HUDEP-2 (cell line): ENCODE data around the gene MRRF.

Source experiments
- DNase-seq, 76 experiments: peaks; one replicate each; lab custom pipeline; 2025; ENCODE audit not compliant: unreplicated experiment in 76 of 76; lab: John Stamatoyannopoulos, UW

MRRF gene

GRCh38 chr9:122228191-122228567 is 36.5 kb upstream of the MRRF start:
- DNase-seq = no peak

DNA sequence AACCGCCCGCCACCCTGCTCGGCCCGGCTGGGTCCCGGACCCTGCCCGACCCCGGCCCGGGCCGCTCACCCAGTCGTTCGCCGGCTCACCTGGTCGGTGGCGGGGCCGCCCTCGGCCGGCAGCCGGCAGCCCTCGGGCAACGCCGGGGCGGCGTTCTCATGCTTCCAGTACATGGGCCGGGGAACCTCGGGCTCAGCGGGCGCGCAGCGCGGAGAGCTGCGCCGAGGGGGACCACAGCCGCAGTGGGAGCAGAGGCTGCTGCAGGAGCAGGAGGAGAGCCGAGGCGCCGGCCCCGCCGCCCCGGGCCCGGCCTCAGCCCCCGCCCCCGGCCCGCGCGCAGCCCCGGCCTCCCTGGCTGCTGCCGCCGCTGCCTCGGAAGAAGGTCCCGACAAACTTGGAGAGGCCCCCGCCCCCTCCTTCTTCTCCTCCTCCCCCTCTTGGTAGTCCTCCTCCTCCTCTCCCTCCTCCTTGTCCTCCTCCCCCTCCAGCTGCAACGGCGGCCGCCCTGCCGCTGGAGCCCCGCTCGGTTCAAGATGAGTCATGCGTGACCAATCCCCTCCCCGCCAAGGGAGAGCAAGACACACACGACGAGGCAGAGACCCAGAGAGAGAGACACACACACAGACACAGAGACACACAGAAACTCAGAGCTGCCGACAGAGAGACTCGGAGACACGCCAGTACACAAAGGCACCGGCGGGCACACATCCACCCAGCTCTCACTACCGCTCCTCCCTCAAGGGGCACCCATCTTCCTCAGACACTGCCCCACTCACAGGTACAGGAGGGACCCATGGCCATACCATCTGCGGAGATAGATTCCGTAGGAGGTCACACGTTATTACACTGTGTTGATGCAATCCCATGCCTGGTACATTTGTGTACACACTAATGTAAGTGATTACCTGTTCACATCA is 35.9 kb upstream of the MRRF start, which contains the start of gene LHX6:
TSS of gene LHX6 (minus strand) at position 390 of the 917 bp plus-strand sequence. CDS start at position 173, 217 bp downstream.
- peak in 1 of 76 experiments; percentile 12 for DNase-seq

- no peak for DNase-seq
Measured at GRCh38 chr9:122229485-122229837, 35.2 kb upstream of the MRRF start.

DNA sequence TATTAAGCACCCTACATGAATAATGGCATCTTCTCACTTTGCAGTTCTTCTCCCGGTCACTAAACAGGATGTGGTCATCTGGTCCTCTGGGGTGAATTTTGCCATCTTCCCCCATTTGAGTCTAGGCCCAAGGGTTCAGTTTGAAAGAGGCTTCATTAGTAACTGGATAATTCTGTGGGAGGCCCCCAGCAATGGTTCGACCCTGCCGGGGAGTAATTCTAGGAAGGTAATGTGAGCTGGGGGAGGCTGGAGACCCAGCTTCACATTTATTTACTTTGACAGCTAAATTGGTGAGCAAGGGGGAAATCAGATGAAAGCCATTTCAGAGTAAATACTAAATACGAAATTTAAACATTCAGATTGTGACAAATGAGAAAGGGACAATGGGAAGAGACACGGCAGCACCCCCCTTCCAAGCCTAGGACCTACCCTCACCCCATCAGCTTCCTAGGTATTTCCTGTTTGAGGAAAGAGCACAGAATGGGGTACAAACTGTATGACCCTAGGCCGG is 31.8 kb upstream of the MRRF start:
- DNase-seq = no peak

GRCh38 chr9:122234022-122234748 is 30.5 kb upstream of the MRRF start:
- no peak for DNase-seq

GRCh38 chr9:122236681-122237080 is 28.0 kb upstream of the MRRF start:
- no peak for DNase-seq

DNA sequence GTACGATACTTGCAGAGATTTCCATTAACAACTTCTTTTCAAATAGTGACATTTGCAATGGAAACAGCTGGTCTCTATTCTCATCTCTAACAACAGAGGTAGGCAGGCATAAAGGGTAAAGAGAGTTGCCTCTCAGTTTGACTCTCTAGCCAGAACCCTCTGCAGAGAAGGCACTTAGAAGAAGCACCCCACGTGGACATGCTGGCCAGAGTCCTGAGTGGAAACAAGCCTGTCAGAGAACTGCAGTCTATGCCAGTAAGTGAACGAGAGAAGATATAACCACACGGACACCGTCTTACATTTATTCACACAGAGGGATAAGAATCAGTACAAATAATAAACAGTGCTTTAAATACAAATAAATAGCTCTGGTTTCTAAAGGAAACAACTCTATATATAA is 25.0 kb upstream of the MRRF start:
- DNase-seq = no peak

GRCh38 chr9:122244349-122244748 is 20.3 kb upstream of the MRRF start:
- DNase-seq = no peak

DNA sequence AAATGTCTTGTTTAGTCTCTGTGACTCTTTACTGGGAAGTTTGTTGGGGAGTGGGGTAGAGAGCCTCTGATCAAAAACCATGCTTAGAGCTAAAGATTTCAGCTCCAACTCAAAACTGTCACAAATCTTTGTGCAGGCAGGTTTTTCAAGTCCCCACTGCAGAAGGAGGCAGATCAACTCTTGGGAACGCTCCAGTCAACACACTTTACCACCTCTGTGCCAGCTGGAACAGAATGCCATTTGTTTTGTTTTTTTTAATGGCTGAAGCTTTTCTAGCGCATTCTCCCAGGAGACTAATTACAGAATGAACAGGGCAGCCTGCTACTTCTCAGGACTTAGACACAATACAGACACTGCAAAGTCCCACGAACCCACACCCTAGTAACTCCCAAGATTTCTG is 18.0 kb upstream of the MRRF start:
- DNase-seq = no peak

GRCh38 chr9:122248448-122248865 is 16.2 kb upstream of the MRRF start:
- DNase-seq = no peak

DNA sequence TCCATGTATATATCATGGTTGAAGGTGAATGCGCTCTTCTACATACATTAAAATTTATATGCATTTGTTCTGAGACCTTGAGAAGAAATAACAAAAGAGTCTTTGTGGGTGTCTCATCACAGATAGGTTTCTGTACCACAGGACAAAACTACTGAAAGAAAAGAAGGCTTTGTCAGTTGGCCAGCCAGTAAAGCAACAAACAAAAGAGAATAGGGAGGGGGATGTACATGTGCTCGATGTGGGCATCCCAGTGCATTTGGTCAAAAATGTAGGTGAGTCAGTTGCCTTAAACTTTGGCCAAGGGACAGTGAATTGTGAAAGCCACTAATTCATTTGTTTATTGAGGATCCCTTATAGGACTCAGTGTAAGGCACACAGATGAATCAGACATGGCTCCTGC is 13.3 kb upstream of the MRRF start:
- no peak for DNase-seq

DNA sequence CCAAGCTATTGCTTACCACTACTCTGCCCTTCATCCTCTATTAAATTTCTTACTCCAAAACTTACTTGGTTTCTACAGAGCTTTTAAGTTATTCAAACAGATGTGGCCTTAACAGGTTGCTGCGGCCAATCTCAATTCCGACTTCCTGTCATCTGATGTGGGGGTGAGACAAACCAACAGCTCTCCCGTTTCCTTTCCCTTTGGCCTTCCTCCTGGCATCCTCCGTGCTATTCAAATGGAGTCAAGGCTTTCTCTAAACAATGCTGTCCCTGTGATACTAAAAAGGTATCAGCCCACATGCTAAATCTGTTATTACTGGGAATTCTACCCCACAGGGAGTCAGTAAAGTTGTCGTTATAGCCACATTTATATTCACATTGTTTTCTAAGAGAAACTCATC is 11.9 kb upstream of the MRRF start:
- DNase-seq = no peak

DNA sequence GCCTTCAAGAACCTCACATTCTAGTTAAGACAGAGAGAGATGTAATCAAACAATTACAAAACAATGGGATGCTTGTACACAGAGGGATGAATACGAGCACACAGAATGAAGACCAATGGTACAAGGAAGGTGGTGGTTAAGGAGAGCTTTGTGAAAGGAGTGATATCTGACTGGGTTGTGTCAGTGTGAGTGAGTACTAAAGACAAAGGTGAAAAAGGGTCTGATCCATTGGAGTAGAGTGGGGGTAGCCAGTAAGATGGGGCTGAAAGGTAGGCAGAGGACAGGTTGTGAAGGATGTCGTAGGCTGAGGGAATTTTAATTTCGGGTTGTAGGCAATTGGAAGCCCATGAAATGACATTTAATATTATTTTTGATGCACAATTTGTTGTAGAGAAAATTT is 9.9 kb upstream of the MRRF start:
- DNase-seq = no peak

DNA sequence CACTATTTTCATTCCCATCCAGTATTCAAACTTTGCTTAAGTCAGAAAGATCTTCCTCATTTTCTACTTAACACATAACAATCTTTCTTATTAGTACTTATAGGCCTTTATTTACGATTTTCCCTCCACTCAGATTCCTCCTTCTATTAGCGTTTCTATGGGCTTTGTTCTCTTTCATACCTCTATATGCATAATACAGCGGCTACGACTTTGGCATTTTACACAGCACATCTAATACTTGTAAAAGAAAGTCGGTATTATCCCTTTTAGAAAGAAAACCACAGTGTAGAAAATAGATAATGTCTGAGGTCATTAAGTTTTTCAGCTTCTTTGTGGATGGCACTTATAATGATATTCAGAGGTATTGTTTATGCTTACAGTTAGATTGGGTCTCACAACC is 8.5 kb upstream of the MRRF start:
- no peak for DNase-seq

- DNase-seq = no peak
Measured at GRCh38 chr9:122258886-122259415, 5.7 kb upstream of the MRRF start.

GRCh38 chr9:122261469-122261881 is 3.2 kb upstream of the MRRF start:
- DNase-seq = peak in 20 of 76 experiments; percentile 1 to 45 (median 14)

GRCh38 chr9:122262073-122262472 is 2.6 kb upstream of the MRRF start:
- DNase-seq = no peak

DNA sequence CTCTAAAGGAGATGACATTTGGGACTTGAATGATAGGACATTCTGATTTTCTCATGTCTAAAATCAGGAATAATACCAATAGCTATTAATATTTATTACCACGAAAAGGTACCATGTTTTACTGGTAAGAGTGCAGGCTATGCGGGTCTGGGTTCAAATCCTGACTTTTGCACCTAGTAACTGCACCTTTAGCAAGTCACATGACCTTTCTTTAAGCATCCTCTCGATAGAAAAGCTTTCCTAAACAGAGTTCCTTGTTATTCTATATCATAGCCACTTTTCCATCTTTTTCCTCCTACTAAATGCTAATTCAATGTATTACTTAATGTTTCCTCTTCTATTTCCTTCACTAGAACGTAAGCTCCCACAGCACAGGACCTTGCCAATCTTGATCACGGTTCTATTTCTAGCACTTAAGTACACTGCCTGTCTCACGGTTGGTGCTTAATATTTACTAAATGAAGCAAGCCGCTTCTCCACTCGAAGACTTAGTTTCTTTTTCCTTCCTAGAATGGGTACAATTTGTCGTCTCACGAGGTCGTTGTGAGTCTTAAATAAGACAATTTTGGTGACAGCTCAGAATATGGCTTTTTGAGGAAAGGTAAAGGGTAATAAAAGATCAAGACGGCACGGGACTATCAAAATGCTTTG is 858 bp upstream of the MRRF start:
- peak in 1 of 76 experiments; percentile 3 for DNase-seq

- peak in 37 of 76 experiments; percentile 5 to 72 (median 31) for DNase-seq
Measured at GRCh38 chr9:122265149-122265915, 650 bp downstream of the MRRF start.
